ENCODE data around the gene POLE.

GRCh38 chr12:132647858-132648257 is 39.3 kb downstream of the POLE start:
- TF ChIP-seq EZH2 (IDR thresholded peaks at IDR 0.05; ENCODE audit: insufficient read depth, poor library complexity, severe bottlenecking) (no peak), EZH2phosphoT487 (IDR thresholded peaks at IDR 0.05; ENCODE audit: insufficient read depth, low read depth) (no peak)
